Measurements from ENCODE around the gene FOXK1.

FOXK1 gene

GRCh38 chr7:4806983-4807597 lies 125.0 kb downstream of the FOXK1 start:
- in situ Hi-C loops (cut with HindIII; ENCODE audit: low pct_unique_long_range_greater_than_20kb, low sequenced_read_pairs): no loop called here
- DNase-seq (ENCODE audit: low read depth in 1 of 2, low spot score in 1 of 2): no peak
- TF ChIP-seq JUND (IDR thresholded peaks at IDR 0.05; ENCODE audit: low read depth): no peak

GRCh38 chr7:4807598-4808016 lies 125.5 kb downstream of the FOXK1 start:
- in situ Hi-C loops (cut with HindIII; ENCODE audit: low pct_unique_long_range_greater_than_20kb, low sequenced_read_pairs): no loop called here
- no peak for TF ChIP-seq JUND (IDR thresholded peaks at IDR 0.05; ENCODE audit: low read depth)
- DNase-seq (ENCODE audit: low read depth in 1 of 2, low spot score in 1 of 2): no peak

GRCh38 chr7:4808026-4808425 lies 125.9 kb downstream of the FOXK1 start:
- no peak for DNase-seq (ENCODE audit: low read depth in 1 of 2, low spot score in 1 of 2)
- in situ Hi-C loops (cut with HindIII; ENCODE audit: low pct_unique_long_range_greater_than_20kb, low sequenced_read_pairs): no loop called here
- no peak for TF ChIP-seq JUND (IDR thresholded peaks at IDR 0.05; ENCODE audit: low read depth)

- no peak for TF ChIP-seq JUND (IDR thresholded peaks at IDR 0.05; ENCODE audit: low read depth)
- in situ Hi-C loops (cut with HindIII; ENCODE audit: low pct_unique_long_range_greater_than_20kb, low sequenced_read_pairs): no loop called here
- no peak for DNase-seq (ENCODE audit: low read depth in 1 of 2, low spot score in 1 of 2)
Observed at GRCh38 chr7:4808565-4808964, 126.5 kb downstream of the FOXK1 start.

GRCh38 chr7:4809091-4809591 lies 127.0 kb downstream of the FOXK1 start:
- in situ Hi-C loops (cut with HindIII; ENCODE audit: low pct_unique_long_range_greater_than_20kb, low sequenced_read_pairs): no loop called here
- DNase-seq (ENCODE audit: low read depth in 1 of 2, low spot score in 1 of 2): no peak

GRCh38 chr7:4809666-4810065 lies 127.6 kb downstream of the FOXK1 start:
- DNase-seq (ENCODE audit: low read depth in 1 of 2, low spot score in 1 of 2): no peak
- TF ChIP-seq JUND (IDR thresholded peaks at IDR 0.05; ENCODE audit: low read depth): no peak
- in situ Hi-C loops (cut with HindIII; ENCODE audit: low pct_unique_long_range_greater_than_20kb, low sequenced_read_pairs): no loop called here

More at GRCh38 chr7:4809091-4809591, 127.0 kb downstream of the FOXK1 start:
- no peak for TF ChIP-seq JUND (IDR thresholded peaks at IDR 0.05; ENCODE audit: low read depth)

- in situ Hi-C loops (cut with HindIII; ENCODE audit: low pct_unique_long_range_greater_than_20kb, low sequenced_read_pairs): no loop called here
- DNase-seq (ENCODE audit: low read depth in 1 of 2, low spot score in 1 of 2): no peak
- TF ChIP-seq JUND (IDR thresholded peaks at IDR 0.05; ENCODE audit: low read depth): no peak
Observed at GRCh38 chr7:4814433-4814832, 132.3 kb downstream of the FOXK1 start.

- no peak for TF ChIP-seq JUND (IDR thresholded peaks at IDR 0.05; ENCODE audit: low read depth)
- DNase-seq (ENCODE audit: low read depth in 1 of 2, low spot score in 1 of 2): no peak
- in situ Hi-C loops (cut with HindIII; ENCODE audit: low pct_unique_long_range_greater_than_20kb, low sequenced_read_pairs): no loop called here
Observed at GRCh38 chr7:4815121-4815520, 133.0 kb downstream of the FOXK1 start.

- in situ Hi-C loops (cut with HindIII; ENCODE audit: low pct_unique_long_range_greater_than_20kb, low sequenced_read_pairs): no loop called here
Observed at GRCh38 chr7:4815609-4816418, 133.7 kb downstream of the FOXK1 start.

GRCh38 chr7:4816419-4817080 lies 134.5 kb downstream of the FOXK1 start:
- in situ Hi-C loops (cut with HindIII; ENCODE audit: low pct_unique_long_range_greater_than_20kb, low sequenced_read_pairs): no loop called here

More at GRCh38 chr7:4815609-4816418, 133.7 kb downstream of the FOXK1 start:
- no peak for DNase-seq (ENCODE audit: low read depth in 1 of 2, low spot score in 1 of 2)
- no peak for TF ChIP-seq JUND (IDR thresholded peaks at IDR 0.05; ENCODE audit: low read depth)

GRCh38 chr7:4817178-4817901 lies 135.2 kb downstream of the FOXK1 start:
- no peak for DNase-seq (ENCODE audit: low read depth in 1 of 2, low spot score in 1 of 2)
- TF ChIP-seq JUND (IDR thresholded peaks at IDR 0.05; ENCODE audit: low read depth): no peak
- in situ Hi-C loops (cut with HindIII; ENCODE audit: low pct_unique_long_range_greater_than_20kb, low sequenced_read_pairs): no loop called here

More at GRCh38 chr7:4816419-4817080, 134.5 kb downstream of the FOXK1 start:
- no peak for DNase-seq (ENCODE audit: low read depth in 1 of 2, low spot score in 1 of 2)
- no peak for TF ChIP-seq JUND (IDR thresholded peaks at IDR 0.05; ENCODE audit: low read depth)
